Esophagus squamous epithelium (tissue), 5 donors: Measurements from ENCODE around the gene BBX. TPM values are rescaled to one million over a fixed set of nuclear protein-coding genes. Genes with fewer than 3 reads are reported as not detected.

Experiments
- DNase-seq: peaks from one replicate; lab custom pipeline; 2025; lab: John Stamatoyannopoulos, UW
- H3K27ac ChIP-seq, 4 donors: fragments of 200-600 bp; sonication (generic); one replicate each; pipeline ENCODE4 v1.5.1; 2016 to 2019; ENCODE audit warnings: mild to moderate bottlenecking in 1 of 4
- H3K27me3 ChIP-seq, 4 donors: fragments of 200-600 bp; sonication (generic); 1 replicate in 3 of 4; 2 replicates in 1 of 4; pipeline versions ENCODE4 v1.5.1 to v1.6.0; 2017 to 2021; ENCODE audit warnings: antibody characterized with exemption in 1 of 4
- H3K36me3 ChIP-seq, 3 donors: fragments of 200-600 bp; sonication (generic); one replicate each; pipeline ENCODE4 v1.5.1; 2016 to 2019
- H3K4me1 ChIP-seq, 3 donors: fragments of 200-600 bp; sonication (generic); one replicate each; pipeline ENCODE4 v1.5.1; 2017 to 2019
- H3K4me3 ChIP-seq, 4 donors: fragments of 200-600 bp; sonication (generic); 1 replicate in 3 of 4; 2 replicates in 1 of 4; pipeline ENCODE4 v1.5.1; 2016 to 2019; ENCODE audit warnings: mild to moderate bottlenecking in 2 of 4, moderate library complexity in 1 of 4
- H3K9me3 ChIP-seq, 3 donors: fragments of 200-600 bp; sonication (generic); one replicate each; pipeline ENCODE4 v1.5.1; 2016 to 2019
- POLR2A ChIP-seq, 4 donors: fragments of 450-650 bp; IDR thresholded peaks; one replicate each; pipeline ENCODE4 v1.6.1; 2017; ENCODE audit warnings: antibody characterized with exemption in 4 of 4, mild to moderate bottlenecking in 4 of 4, moderate library complexity in 3 of 4
- WGBS, 2 donors: methylation state at CpG; one replicate each; pipeline ENCODE4 v1.1.5; 2018; 5-methylcytosine and 5-hydroxymethylcytosine counted together
- intact Hi-C: fragments of 100-400 bp; cut with DNase I; formaldehyde crosslinking; loops from one replicate; pipeline ENCODE4 v1.15.0; 2022
- total RNA-seq, 4 donors: library from RNA; depleted of rRNA; stranded (reverse); fragments of >200 nt; gene quantifications; one replicate each; pipeline ENCODE4 v1.1.0, GENCODE V29; 2016
- TF ChIP-seq, protein P1 (sequence below), 6 experiments: fragments of 450-650 bp in 4 of 6; fragments of 200-600 bp in 2 of 6; sonication (generic) in 2 of 6; IDR thresholded peaks; one replicate each; pipeline ENCODE4 v1.5.1; 2016 to 2019; ENCODE audit warnings: antibody characterized with exemption in 6 of 6, mild to moderate bottlenecking in 4 of 6, moderate library complexity in 4 of 6
- donor health status: DM: yes; HTN: yes; CAD: no.

Gene BBX
- total RNA-seq, 4 donors from 2014 or later = 12.5 to 49.5 (median 35.8) TPM

- no peak for DNase-seq
- no peaks in the 10 kb centered on the region for H3K9me3 ChIP-seq
- H3K27me3 ChIP-seq = no peaks in the 10 kb centered on the region
- H3K27ac ChIP-seq = no peak overlapping the region
- H3K36me3 ChIP-seq = no peaks in the 10 kb centered on the region
- intact Hi-C loops = loop anchor here (10.0 kb wide), 1 partner anchor 62 kb away; no protein-coding TSS in a partner anchor
- TF ChIP-seq, protein P1, sequence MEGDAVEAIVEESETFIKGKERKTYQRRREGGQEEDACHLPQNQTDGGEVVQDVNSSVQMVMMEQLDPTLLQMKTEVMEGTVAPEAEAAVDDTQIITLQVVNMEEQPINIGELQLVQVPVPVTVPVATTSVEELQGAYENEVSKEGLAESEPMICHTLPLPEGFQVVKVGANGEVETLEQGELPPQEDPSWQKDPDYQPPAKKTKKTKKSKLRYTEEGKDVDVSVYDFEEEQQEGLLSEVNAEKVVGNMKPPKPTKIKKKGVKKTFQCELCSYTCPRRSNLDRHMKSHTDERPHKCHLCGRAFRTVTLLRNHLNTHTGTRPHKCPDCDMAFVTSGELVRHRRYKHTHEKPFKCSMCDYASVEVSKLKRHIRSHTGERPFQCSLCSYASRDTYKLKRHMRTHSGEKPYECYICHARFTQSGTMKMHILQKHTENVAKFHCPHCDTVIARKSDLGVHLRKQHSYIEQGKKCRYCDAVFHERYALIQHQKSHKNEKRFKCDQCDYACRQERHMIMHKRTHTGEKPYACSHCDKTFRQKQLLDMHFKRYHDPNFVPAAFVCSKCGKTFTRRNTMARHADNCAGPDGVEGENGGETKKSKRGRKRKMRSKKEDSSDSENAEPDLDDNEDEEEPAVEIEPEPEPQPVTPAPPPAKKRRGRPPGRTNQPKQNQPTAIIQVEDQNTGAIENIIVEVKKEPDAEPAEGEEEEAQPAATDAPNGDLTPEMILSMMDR (IDR thresholded peaks at IDR 0.05) = no peak
- no peak overlapping the region for H3K4me3 ChIP-seq
- 72 to 77% methylated on average over 1 of the region's 1 CpG for WGBS, 2 donors
- peaks cover 0 to 3% (median 0%) of the 10 kb centered on the region in 3 donors for H3K4me1 ChIP-seq
Observed at GRCh38 chr3:107682580-107682979, 159.8 kb downstream of the BBX start.

GRCh38 chr3:107683447-107683846 lies 160.7 kb downstream of the BBX start:
- Histone ChIP-seq H3K9me3 (no peaks in the 10 kb centered on the region), H3K4me1 (peaks cover 0 to 3% (median 0%) of the 10 kb centered on the region in 3 donors), H3K27ac (no peak overlapping the region), H3K27me3 (no peaks in the 10 kb centered on the region), H3K36me3 (no peaks in the 10 kb centered on the region), H3K4me3 (no peak overlapping the region)
- TF ChIP-seq POLR2A (IDR thresholded peaks at IDR 0.05) = no peak
- TF ChIP-seq, protein P1 (IDR thresholded peaks at IDR 0.05) = no peak
- intact Hi-C loops = loop anchor here (10.0 kb wide), 1 partner anchor 61 kb away; no protein-coding TSS in a partner anchor
- WGBS, 2 donors = 65 to 68% methylated on average over 4 of the region's 4 CpGs
- no peak for DNase-seq

DNA sequence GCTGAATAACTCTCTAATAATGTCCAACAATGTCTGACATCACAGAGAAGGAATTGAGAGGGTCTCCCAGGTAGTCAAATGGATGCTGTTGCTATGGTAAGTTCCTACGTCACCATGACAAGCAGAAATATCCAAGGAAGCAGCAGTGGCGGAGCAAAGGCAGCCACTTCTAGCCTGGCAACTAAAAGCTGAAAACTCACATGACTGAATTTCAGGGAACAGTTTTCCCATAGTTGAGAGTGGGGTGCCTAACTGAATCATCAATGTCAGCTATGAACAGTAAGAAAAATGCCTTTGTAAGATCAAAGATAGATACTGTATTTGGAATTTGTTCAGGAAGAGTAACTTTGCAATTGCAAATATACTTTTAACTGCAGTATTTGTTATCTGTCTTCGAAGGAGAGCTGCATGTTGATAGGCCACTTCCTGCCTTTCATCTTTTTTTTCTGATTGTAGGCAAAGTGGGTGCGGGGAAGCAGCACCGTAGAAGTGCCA lies 161.7 kb downstream of the BBX start:
- TF ChIP-seq, protein P1 (IDR thresholded peaks at IDR 0.05) = no peak
- TF ChIP-seq POLR2A (IDR thresholded peaks at IDR 0.05) = no peak
- H3K4me1 ChIP-seq = peaks cover 0 to 8% (median 0%) of the 10 kb centered on the region in 3 donors
- no peaks in the 10 kb centered on the region for H3K36me3 ChIP-seq
- no peak overlapping the region for H3K27ac ChIP-seq
- no peaks in the 10 kb centered on the region for H3K9me3 ChIP-seq
- DNase-seq = no peak
- 70 to 85% methylated on average over 5 of the region's 5 CpGs for WGBS, 2 donors
- H3K4me3 ChIP-seq = no peak overlapping the region
- intact Hi-C loops = loop anchor here (10.0 kb wide), 1 partner anchor 60 kb away; no protein-coding TSS in a partner anchor
- H3K27me3 ChIP-seq = no peaks in the 10 kb centered on the region

DNA sequence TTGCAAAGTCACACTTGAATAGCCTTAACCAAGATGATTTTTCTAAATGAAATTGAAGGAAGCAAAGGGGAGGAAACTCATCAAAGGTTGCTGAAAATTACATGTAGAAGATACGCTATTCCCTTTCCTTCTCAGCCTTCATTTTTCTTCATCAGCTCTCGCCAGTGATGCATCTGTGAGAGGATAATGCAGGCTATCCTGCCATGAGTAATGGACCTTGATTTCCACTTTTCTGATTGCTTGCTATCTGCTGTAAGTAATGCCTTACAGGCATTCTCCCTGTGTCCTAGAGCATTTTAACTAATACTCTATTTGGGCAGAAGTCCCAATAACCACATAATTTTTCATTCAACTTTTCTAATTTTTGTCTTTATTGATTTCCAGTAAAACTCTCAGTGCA lies 162.6 kb downstream of the BBX start:
- no peaks in the 10 kb centered on the region for H3K9me3 ChIP-seq
- H3K27me3 ChIP-seq = no peaks in the 10 kb centered on the region
- intact Hi-C loops = loop anchor here (10.0 kb wide), 1 partner anchor 59 kb away; no protein-coding TSS in a partner anchor
- WGBS, 2 donors = 90 to 94% methylated on average over 2 of the region's 2 CpGs
- no peaks in the 10 kb centered on the region for H3K36me3 ChIP-seq
- H3K4me3 ChIP-seq = no peak overlapping the region
- no peak for DNase-seq
- TF ChIP-seq POLR2A (IDR thresholded peaks at IDR 0.05) = no peak
- TF ChIP-seq, protein P1 (IDR thresholded peaks at IDR 0.05) = no peak
- peaks cover 0 to 12% (median 0%) of the 10 kb centered on the region in 3 donors for H3K4me1 ChIP-seq
- H3K27ac ChIP-seq = no peak overlapping the region

DNA sequence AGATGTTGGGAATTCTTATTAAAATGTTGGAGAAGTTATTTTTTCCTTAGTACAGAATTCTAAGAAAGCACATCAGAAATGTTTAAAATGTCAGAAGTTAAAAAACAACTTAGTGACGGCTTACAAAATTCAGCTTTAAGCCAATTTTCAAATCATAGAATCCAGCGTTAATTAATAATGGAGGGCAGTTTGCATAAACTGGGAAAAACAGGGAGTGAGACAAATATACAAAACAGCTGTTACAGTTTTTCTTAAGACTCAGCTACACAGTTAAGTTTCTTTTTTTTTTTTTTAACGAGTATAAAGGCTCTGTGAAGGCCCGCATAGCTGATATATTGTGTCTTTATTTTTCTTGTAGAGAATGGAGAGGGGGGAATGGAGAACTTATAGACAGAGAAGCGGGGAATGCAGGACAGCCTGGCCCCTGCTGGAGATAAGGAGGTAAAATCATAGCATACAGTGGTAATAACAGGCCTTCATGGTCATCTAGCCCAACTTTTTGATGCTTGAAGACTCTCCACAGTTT lies 164.4 kb downstream of the BBX start:
- H3K27ac ChIP-seq = no peak overlapping the region
- DNase-seq = no peak
- intact Hi-C loops = loop anchor here (10.0 kb wide), 1 partner anchor 58 kb away; no protein-coding TSS in a partner anchor
- H3K4me3 ChIP-seq = no peak overlapping the region
- TF ChIP-seq POLR2A (IDR thresholded peaks at IDR 0.05) = no peak
- TF ChIP-seq, protein P1 (IDR thresholded peaks at IDR 0.05) = no peak
- H3K36me3 ChIP-seq = no peaks in the 10 kb centered on the region
- 91 to 94% methylated on average over 5 of the region's 5 CpGs for WGBS, 2 donors
- H3K9me3 ChIP-seq = no peaks in the 10 kb centered on the region
- peaks cover 0 to 12% (median 0%) of the 10 kb centered on the region in 3 donors for H3K4me1 ChIP-seq
- no peaks in the 10 kb centered on the region for H3K27me3 ChIP-seq
